8988T (cell line): Measurements from ENCODE around the gene USP17L17.
"Not testable (repeated sequence)": the region's sequence is repeated elsewhere in the genome, so short reads cannot be mapped to it uniquely, and the experiment has no call there.

ENCODE experiments used
- DNase-seq: peaks from one replicate; pipeline ENCODE4 v3.0.0; 2011

USP17L17 gene, protein sequence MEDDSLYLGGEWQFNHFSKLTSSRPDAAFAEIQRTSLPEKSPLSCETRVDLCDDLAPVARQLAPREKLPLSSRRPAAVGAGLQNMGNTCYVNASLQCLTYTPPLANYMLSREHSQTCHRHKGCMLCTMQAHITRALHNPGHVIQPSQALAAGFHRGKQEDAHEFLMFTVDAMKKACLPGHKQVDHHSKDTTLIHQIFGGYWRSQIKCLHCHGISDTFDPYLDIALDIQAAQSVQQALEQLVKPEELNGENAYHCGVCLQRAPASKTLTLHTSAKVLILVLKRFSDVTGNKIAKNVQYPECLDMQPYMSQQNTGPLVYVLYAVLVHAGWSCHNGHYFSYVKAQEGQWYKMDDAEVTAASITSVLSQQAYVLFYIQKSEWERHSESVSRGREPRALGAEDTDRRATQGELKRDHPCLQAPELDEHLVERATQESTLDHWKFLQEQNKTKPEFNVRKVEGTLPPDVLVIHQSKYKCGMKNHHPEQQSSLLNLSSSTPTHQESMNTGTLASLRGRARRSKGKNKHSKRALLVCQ

DNA sequence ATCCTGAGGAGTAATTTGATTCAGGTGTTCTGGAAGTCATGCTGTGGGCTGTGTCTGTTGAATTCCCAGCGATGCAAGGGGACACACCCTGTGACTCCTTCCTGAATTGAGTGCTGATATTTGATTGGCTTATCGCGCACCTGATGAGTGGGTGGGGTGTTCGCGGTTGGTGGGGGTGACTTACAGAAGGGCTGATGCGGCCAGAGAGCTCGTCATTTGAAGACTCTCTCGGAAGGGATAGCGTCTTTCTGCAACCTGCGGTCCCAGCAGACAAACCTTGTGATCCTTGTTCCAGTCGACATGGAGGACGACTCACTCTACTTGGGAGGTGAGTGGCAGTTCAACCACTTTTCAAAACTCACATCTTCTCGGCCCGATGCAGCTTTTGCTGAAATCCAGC, at the start of gene USP17L17:
USP17L17 (plus strand) TSS at position 301 of the 400 bp plus-strand sequence; CDS start at position 301, 0 bp downstream.
- DNase-seq: not testable (repeated sequence)

DNA sequence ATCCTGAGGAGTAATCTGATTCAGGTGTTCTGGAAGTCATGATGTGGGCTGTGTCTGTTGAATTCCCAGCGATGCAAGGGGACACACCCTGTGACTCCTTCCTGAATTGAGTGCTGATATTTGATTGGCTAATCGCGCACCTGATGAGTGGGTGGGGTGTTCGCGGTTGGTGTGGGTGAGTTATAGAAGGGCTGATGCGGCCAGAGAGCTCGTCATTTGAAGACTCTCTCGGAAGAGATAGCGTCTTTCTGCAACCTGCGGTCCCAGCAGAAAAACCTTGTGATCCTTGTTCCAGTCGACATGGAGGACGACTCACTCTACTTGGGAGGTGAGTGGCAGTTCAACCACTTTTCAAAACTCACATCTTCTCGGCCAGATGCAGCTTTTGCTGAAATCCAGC, 33.3 kb upstream of the USP17L17 start, which contains the start of gene USP17L10:
USP17L10 (plus strand) TSS at position 301 of the 400 bp plus-strand sequence; CDS start at position 301, 0 bp downstream.
- DNase-seq: not testable (repeated sequence)

DNA sequence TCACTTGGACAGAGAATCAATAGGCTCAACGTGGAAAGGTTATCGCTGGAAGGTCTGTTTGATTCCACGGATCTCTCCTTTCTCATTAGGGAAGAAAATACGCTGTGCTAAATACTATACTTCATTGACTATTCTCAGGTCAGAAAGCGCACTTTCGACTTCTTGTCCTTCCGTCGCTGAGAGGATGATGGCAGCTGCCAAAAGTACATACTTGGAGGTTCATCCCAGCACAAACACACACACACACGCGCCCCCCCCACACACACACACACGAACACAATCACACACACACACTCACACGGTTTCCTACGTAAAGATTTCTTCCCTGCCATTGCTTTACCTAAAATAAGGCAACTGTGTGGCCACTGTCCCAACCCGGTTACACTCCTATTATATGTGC, 29.0 kb upstream of the USP17L17 start:
- DNase-seq: not testable (repeated sequence)

DNA sequence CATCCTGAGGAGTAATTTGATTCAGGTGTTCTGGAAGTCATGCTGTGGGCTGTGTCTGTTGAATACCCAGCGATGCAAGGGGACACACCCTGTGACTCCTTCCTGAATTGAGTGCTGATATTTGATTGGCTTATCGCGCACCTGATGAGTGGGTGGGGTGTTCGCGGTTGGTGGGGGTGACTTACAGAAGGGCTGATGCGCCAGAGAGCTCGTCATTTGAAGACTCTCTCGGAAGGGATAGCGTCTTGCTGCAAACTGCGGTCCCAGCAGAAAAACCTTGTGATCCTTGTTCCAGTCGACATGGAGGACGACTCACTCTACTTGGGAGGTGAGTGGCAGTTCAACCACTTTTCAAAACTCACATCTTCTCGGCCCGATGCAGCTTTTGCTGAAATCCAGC, 28.6 kb upstream of the USP17L17 start, which contains the start of gene USP17L11:
USP17L11 (plus strand) TSS at position 301 of the 400 bp plus-strand sequence; CDS start at position 301, 0 bp downstream.
- DNase-seq: not testable (repeated sequence)

DNA sequence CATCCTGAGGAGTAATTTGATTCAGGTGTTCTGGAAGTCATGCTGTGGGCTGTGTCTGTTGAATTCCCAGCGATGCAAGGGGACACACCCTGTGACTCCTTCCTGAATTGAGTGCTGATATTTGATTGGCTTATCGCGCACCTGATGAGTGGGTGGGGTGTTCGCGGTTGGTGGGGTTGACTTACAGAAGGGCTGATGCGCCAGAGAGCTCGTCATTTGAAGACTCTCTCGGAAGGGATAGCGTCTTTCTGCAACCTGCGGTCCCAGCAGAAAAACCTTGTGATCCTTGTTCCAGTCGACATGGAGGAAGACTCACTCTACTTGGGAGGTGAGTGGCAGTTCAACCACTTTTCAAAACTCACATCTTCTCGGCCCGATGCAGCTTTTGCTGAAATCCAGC, 23.8 kb upstream of the USP17L17 start, which contains the start of gene USP17L12:
USP17L12 (plus strand) TSS at position 301 of the 400 bp plus-strand sequence; CDS start at position 301, 0 bp downstream.
- DNase-seq: not testable (repeated sequence)

DNA sequence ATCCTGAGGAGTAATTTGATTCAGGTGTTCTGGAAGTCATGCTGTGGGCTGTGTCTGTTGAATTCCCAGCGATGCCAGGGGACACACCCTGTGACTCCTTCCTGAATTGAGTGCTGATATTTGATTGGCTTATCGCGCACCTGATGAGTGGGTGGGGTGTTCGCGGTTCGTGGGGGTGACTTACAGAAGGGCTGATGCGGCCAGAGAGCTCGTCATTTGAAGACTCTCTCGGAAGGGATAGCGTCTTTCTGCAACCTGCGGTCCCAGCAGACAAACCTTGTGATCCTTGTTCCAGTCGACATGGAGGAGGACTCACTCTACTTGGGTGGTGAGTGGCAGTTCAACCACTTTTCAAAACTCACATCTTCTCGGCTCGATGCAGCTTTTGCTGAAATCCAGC, 19.1 kb upstream of the USP17L17 start, which contains the start of gene USP17L13:
USP17L13 (plus strand) TSS at position 301 of the 400 bp plus-strand sequence; CDS start at position 301, 0 bp downstream.
- not testable (repeated sequence) for DNase-seq

DNA sequence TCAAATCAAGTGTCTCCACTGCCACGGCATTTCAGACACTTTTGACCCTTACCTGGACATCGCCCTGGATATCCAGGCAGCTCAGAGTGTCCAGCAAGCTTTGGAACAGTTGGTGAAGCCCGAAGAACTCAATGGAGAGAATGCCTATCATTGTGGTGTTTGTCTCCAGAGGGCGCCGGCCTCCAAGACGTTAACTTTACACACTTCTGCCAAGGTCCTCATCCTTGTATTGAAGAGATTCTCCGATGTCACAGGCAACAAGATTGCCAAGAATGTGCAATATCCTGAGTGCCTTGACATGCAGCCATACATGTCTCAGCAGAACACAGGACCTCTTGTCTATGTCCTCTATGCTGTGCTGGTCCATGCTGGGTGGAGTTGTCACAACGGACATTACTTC, 13.4 kb upstream of the USP17L17 start:
- not testable (repeated sequence) for DNase-seq

DNA sequence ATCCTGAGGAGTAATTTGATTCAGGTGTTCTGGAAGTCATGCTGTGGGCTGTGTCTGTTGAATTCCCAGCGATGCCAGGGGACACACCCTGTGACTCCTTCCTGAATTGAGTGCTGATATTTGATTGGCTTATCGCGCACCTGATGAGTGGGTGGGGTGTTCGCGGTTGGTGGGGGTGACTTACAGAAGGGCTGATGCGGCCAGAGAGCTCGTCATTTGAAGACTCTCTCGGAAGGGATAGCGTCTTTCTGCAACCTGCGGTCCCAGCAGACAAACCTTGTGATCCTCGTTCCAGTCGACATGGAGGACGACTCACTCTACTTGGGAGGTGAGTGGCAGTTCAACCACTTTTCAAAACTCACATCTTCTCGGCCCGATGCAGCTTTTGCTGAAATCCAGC, 9.6 kb upstream of the USP17L17 start, which contains the start of gene USP17L15:
USP17L15 (plus strand) TSS at position 301 of the 400 bp plus-strand sequence; CDS start at position 301, 0 bp downstream.
- DNase-seq: not testable (repeated sequence)

DNA sequence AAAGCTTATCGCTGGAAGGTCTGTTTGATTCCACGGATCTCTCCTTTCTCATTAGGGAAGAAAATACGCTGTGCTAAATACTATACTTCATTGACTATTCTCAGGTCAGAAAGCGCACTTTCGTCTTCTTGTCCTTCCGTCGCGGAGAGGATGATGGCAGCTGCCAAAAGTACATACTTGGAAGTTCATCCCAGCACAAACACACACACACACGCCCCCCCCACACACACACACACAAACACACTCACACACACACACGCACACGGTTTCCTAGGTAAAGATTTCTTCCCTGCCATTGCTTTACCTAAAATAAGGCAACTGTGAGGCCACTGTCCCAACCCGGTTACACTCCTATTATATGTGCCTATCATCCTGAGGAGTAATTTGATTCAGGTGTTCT, 5.2 kb upstream of the USP17L17 start:
- DNase-seq: not testable (repeated sequence)

DNA sequence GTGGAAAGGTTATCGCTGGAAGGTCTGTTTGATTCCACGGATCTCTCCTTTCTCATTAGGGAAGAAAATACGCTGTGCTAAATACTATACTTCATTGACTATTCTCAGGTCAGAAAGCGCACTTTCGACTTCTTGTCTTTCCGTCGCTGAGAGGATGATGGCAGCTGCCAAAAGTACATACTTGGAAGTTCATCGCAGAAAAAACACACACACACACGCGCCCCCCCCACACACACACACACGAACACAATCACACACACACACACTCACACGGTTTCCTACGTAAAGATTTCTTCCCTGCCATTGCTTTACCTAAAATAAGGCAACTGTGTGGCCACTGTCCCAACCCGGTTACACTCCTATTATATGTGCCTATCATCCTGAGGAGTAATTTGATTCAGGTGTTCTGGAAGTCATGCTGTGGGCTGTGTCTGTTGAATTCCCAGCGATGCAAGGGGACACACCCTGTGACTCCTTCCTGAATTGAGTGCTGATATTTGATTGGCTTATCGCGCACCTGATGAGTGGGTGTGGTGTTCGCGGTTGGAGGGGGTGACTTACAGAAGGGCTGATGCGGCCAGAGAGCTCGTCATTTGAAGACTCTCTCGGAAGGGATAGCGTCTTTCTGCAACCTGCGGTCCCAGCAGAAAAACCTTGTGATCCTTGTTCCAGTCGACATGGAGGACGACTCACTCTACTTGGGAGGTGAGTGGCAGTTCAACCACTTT, 4.4 kb downstream of the USP17L17 start, which contains the start of gene USP17L18:
USP17L18 (plus strand) TSS at position 678 of the 728 bp plus-strand sequence; CDS start at position 678, 0 bp downstream.
- DNase-seq: not testable (repeated sequence)

DNA sequence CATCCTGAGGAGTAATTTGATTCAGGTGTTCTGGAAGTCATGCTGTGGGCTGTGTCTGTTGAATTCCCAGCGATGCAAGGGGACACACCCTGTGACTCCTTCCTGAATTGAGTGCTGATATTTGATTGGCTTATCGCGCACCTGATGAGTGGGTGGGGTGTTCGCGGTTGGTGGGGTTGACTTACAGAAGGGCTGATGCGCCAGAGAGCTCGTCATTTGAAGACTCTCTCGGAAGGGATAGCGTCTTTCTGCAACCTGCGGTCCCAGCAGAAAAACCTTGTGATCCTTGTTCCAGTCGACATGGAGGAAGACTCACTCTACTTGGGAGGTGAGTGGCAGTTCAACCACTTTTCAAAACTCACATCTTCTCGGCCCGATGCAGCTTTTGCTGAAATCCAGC, 9.4 kb downstream of the USP17L17 start, which contains the start of gene USP17L19:
USP17L19 (plus strand) TSS at position 301 of the 400 bp plus-strand sequence; CDS start at position 301, 0 bp downstream.
- DNase-seq: not testable (repeated sequence)

DNA sequence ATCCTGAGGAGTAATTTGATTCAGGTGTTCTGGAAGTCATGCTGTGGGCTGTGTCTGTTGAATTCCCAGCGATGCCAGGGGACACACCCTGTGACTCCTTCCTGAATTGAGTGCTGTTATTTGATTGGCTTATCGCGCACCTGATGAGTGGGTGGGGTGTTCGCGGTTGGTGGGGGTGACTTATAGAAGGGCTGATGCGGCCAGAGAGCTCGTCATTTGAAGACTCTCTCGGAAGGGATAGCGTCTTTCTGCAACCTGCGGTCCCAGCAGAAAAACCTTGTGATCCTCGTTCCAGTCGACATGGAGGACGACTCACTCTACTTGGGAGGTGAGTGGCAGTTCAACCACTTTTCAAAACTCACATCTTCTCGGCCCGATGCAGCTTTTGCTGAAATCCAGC, 14.1 kb downstream of the USP17L17 start, which contains the start of gene USP17L20:
USP17L20 (plus strand) TSS at position 301 of the 400 bp plus-strand sequence; CDS start at position 301, 0 bp downstream.
- DNase-seq: not testable (repeated sequence)

DNA sequence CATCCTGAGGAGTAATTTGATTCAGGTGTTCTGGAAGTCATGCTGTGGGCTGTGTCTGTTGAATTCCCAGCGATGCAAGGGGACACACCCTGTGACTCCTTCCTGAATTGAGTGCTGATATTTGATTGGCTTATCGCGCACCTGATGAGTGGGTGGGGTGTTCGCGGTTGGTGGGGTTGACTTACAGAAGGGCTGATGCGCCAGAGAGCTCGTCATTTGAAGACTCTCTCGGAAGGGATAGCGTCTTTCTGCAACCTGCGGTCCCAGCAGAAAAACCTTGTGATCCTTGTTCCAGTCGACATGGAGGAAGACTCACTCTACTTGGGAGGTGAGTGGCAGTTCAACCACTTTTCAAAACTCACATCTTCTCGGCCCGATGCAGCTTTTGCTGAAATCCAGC, 18.9 kb downstream of the USP17L17 start, which contains the start of gene USP17L21:
USP17L21 (plus strand) TSS at position 301 of the 400 bp plus-strand sequence; CDS start at position 301, 0 bp downstream.
- not testable (repeated sequence) for DNase-seq

DNA sequence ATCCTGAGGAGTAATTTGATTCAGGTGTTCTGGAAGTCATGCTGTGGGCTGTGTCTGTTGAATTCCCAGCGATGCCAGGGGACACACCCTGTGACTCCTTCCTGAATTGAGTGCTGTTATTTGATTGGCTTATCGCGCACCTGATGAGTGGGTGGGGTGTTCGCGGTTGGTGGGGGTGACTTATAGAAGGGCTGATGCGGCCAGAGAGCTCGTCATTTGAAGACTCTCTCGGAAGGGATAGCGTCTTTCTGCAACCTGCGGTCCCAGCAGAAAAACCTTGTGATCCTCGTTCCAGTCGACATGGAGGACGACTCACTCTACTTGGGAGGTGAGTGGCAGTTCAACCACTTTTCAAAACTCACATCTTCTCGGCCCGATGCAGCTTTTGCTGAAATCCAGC, 23.6 kb downstream of the USP17L17 start, which contains the start of gene USP17L22:
USP17L22 (plus strand) TSS at position 301 of the 400 bp plus-strand sequence; CDS start at position 301, 0 bp downstream.
- DNase-seq: not testable (repeated sequence)

DNA sequence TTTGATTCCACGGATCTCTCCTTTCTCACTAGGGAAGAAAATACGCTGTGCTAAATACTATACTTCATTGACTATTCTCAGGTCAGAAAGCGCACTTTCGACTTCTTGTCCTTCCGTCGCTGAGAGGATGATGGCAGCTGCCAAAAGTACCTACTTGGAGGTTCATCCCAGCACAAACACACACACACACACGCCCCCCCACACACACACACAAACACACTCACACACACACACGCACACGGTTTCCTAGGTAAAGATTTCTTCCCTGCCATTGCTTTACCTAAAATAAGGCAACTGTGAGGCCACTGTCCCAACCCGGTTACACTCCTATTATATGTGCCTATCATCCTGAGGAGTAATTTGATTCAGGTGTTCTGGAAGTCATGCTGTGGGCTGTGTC, 28.0 kb downstream of the USP17L17 start:
- not testable (repeated sequence) for DNase-seq
